ENCODE measurements around the gene ANKRD28.

DNA sequence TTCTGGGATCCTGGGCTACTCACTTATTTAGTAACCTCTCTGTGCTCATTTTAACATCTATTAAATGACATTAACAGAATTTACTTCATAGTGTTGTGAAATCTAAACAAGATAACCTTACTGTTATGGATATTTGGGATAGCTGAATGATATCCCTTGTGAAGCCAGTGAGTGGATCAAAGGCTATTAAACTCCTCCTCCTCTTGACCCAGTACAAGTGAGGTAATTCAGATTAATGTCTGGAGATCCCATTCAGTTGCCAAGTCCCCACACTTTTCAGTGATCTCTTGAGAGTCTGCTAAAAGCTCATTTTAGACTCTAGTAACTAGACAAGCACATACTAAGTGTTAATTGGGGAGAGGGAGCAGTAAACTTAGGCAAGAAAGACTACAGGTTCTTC is 2.5 kb upstream of the ANKRD28 start:
- TF ChIP-seq, protein P1, sequence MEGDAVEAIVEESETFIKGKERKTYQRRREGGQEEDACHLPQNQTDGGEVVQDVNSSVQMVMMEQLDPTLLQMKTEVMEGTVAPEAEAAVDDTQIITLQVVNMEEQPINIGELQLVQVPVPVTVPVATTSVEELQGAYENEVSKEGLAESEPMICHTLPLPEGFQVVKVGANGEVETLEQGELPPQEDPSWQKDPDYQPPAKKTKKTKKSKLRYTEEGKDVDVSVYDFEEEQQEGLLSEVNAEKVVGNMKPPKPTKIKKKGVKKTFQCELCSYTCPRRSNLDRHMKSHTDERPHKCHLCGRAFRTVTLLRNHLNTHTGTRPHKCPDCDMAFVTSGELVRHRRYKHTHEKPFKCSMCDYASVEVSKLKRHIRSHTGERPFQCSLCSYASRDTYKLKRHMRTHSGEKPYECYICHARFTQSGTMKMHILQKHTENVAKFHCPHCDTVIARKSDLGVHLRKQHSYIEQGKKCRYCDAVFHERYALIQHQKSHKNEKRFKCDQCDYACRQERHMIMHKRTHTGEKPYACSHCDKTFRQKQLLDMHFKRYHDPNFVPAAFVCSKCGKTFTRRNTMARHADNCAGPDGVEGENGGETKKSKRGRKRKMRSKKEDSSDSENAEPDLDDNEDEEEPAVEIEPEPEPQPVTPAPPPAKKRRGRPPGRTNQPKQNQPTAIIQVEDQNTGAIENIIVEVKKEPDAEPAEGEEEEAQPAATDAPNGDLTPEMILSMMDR (IDR thresholded peaks at IDR 0.05; ENCODE audit: low read length) = no peak
- TF ChIP-seq EZH2 (IDR thresholded peaks at IDR 0.05; ENCODE audit: borderline replicate concordance, low read length) = no peak
